Endothelial cell of umbilical vein (primary cell): ENCODE measurements around the gene TUBA3D. TPM values are rescaled to one million over a fixed set of nuclear protein-coding genes. Genes with fewer than 3 reads are reported as not detected.
"Not testable (repeated sequence)": the region's sequence is repeated elsewhere in the genome, so short reads cannot be mapped to it uniquely, and the experiment has no call there.

Experiments
- BruUV-seq: library from RNA; stranded (reverse); fragments of 400-500 nt; replicated peaks from 2 replicates; lab custom pipeline; 2021; lab: Mats Ljungman, UMichigan
- CTCF ChIA-PET: fragments of 300-600, 350-600 bp; sonication (Branson Sonifier 250); formaldehyde crosslinking; loops from one replicate; lab custom pipeline; 2021; ENCODE audit warnings: antibody characterized with exemption, inconsistent platforms; lab: Charles Lee
- POLR2A ChIA-PET: fragments of 300-600, 350-600 bp; sonication (Branson Sonifier 250); formaldehyde crosslinking; loops from one replicate; lab custom pipeline; 2021; ENCODE audit warnings: antibody characterized with exemption, inconsistent platforms; lab: Charles Lee
- DNase-seq: peaks from one replicate; pipeline ENCODE4 v3.0.0-alpha.2; 2011; ENCODE audit warnings: low read depth, low spot score
- FAIRE-seq: peaks from 2 replicates; lab custom pipeline; 2011; peaks lifted over from hg19 to GRCh38; lab: Jason Lieb, UNC
- H2AFZ ChIP-seq: 2 replicates; pipeline ENCODE4 v1.6.0; 2012; ENCODE audit warnings: low read depth, low read length, control low read depth, inconsistent platforms
- H3K27ac ChIP-seq: 2 replicates; pipeline ENCODE4 v1.5.1; 2011; ENCODE audit warnings: low read depth, mild to moderate bottlenecking, control low read depth, low read length, moderate library complexity; ENCODE audit not compliant: insufficient read depth
- H3K27me3 ChIP-seq, 2 experiments: 2 replicates each; pipeline versions ENCODE4 v1.6.0 to v1.6.1; 2011; ENCODE audit warnings: low read length in 2 of 2, mixed read lengths in 1 of 2; ENCODE audit not compliant: control insufficient read depth in 2 of 2, insufficient read depth in 2 of 2
- H3K36me3 ChIP-seq, 2 experiments: 2 replicates in 1 of 2; 3 replicates in 1 of 2; pipeline ENCODE4 v1.5.1; 2011; ENCODE audit warnings: low read length in 2 of 2, mild to moderate bottlenecking in 1 of 2, moderate library complexity in 1 of 2; ENCODE audit not compliant: control insufficient read depth in 2 of 2, insufficient read depth in 2 of 2; ENCODE audit errors: extremely low read depth in 1 of 2
- H3K4me1 ChIP-seq: 3 replicates; pipeline ENCODE4 v1.5.1; 2011; ENCODE audit warnings: mild to moderate bottlenecking, low read length; ENCODE audit not compliant: control insufficient read depth, insufficient read depth; ENCODE audit errors: extremely low read depth
- H3K4me2 ChIP-seq: 2 replicates; pipeline ENCODE4 v1.6.1; 2011; ENCODE audit warnings: low read length, control low read depth, mixed read lengths; ENCODE audit not compliant: insufficient read depth
- H3K4me3 ChIP-seq, 3 experiments: fragments of 200-600 bp in 1 of 3; sonication (generic), shearing (Covaris generic) in 1 of 3; replicated peaks in 1 of 3; 2 replicates each; pipeline ENCODE4 v1.5.1; 2011 to 2016; ENCODE audit warnings: control low read depth in 3 of 3, low read length in 3 of 3, mild to moderate bottlenecking in 2 of 3, inconsistent platforms in 1 of 3, low read depth in 1 of 3, moderate library complexity in 1 of 3; ENCODE audit not compliant: insufficient read depth in 1 of 3
- H3K79me2 ChIP-seq: 2 replicates; pipeline ENCODE4 v1.6.0; 2012; ENCODE audit warnings: low read length, inconsistent platforms; ENCODE audit not compliant: control insufficient read depth, insufficient read depth
- H3K9ac ChIP-seq: replicated peaks from 2 replicates; pipeline ENCODE3; 2011; ENCODE audit warnings: low read length, control low read depth; ENCODE audit not compliant: insufficient read depth; ENCODE audit errors: extremely low read depth
- H3K9me1 ChIP-seq: replicated peaks from 3 replicates; pipeline ENCODE4 v1.6.0; 2011; ENCODE audit warnings: mild to moderate bottlenecking, low read length; ENCODE audit not compliant: control insufficient read depth, insufficient read depth; ENCODE audit errors: extremely low read depth
- H3K9me3 ChIP-seq: replicated peaks from 2 replicates; pipeline ENCODE4 v1.5.1; 2012; ENCODE audit warnings: low read length, inconsistent platforms; ENCODE audit not compliant: control insufficient read depth, insufficient read depth
- H4K20me1 ChIP-seq: replicated peaks from 2 replicates; pipeline ENCODE3; 2011; ENCODE audit warnings: mild to moderate bottlenecking, low read length; ENCODE audit not compliant: control insufficient read depth, insufficient read depth; ENCODE audit errors: extremely low read depth
- dilution Hi-C: fragments of 300-500 bp; cut with MboI; formaldehyde crosslinking; loops from one replicate; pipeline ENCODE4 v1.15.0; 2019; ENCODE audit warnings: low sequenced_read_pairs; ENCODE audit not compliant: extremely low pct_ligation_motif_present
- intact Hi-C: fragments of 100-400 bp; cut with micrococcal nuclease; formaldehyde crosslinking; loops from one replicate; pipeline ENCODE4 v1.10.0; 2022
- polyA plus RNA-seq, 4 experiments: library from polyadenylated mRNA; depleted of rRNA in 3 of 4; stranded (reverse) in 3 of 4; unstranded in 1 of 4; fragments of >200 nt; gene quantifications; 2 replicates each; pipeline versions ENCODE4 v1.2.1 to v1.2.3, GENCODE V29; 2011 to 2012; ENCODE audit warnings: missing spikeins in 1 of 4
- total RNA-seq: library from RNA; stranded (reverse); gene quantifications from 2 replicates; pipeline ENCODE4 v1.2.3, GENCODE V29; 2021

The TUBA3D gene
- total and polyA plus RNA-seq, 2 donors (not counting 3 experiments of a cell fraction or from before 2014, with no cell fraction given) = not detected

DNA sequence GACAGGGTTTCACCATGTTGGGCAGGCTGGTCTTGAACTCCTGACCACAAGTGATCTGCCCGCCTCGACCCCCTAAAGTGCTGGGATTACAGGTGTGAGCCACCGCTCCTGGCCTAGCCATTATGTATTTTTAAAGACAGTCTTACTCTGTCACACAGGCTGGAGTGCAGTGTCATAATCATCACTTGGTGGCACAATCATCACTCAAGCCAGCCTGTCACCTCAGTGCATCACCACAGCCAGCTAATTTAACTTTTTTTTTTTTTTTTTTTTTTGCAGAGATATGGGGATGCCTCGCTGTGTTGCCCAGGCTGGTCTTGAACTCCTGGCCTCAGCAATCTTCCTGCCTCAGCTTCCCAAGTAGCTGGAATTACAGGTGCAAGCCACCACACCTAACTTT, 27.7 kb downstream of the TUBA3D start:
- H4K20me1 ChIP-seq, H3K4me1 ChIP-seq, H3K4me2 ChIP-seq, H3K9me3 ChIP-seq, DNase-seq, FAIRE-seq, H3K4me3 ChIP-seq, H2AFZ ChIP-seq, BruUV-seq, H3K9ac ChIP-seq, intact Hi-C loops, POLR2A ChIA-PET, H3K79me2 ChIP-seq, H3K27me3 ChIP-seq, dilution Hi-C loops, H3K9me1 ChIP-seq, H3K27ac ChIP-seq: not testable (repeated sequence)
- H3K36me3 ChIP-seq = peaks cover 0 to 19% of the 10 kb centered on the region in 2 experiments
- CTCF ChIA-PET = interaction anchor here (1.0 to 2.5 kb wide), 2 partner anchors 10 to 169 kb away, joined by 3 to 20 read pairs; partner anchors contain the start of gene MZT2A

DNA sequence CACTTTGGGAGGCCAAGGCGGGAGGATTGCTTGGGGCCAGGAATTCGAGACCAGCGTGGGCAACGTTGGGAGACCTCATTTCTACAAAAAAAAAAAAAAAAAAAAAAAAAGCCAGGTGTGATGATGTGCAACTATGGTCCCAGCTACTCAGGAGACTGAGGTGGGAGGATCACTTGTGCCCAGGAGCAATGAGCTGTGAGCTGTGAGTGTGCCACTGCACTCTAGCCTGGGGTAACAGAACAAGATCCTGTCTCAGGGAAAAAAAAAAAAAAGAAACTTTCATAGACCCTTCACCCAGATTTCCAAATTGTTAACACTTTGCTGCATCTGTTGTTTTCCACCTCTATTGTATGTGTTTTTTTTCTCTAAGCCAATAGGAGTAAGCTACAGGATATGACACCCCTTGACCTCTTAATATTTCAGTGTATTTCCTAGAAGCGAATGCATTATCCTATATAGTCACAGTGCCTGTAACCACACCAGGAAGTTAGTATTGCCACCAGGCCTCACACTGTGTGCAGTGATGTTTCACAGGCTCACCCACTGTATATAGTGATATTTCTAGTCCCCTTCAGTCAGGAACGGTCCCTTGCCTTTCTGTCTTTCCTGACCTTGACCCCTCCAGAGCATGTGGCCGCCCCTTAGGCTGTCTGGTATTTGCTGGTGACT, 28.3 kb downstream of the TUBA3D start:
- H3K4me3 ChIP-seq, H3K27ac ChIP-seq, H3K9ac ChIP-seq, H3K27me3 ChIP-seq, H3K4me2 ChIP-seq, DNase-seq, H3K9me3 ChIP-seq, intact Hi-C loops, BruUV-seq, dilution Hi-C loops, H3K4me1 ChIP-seq, POLR2A ChIA-PET, H2AFZ ChIP-seq, H3K9me1 ChIP-seq, H3K79me2 ChIP-seq, H4K20me1 ChIP-seq: not testable (repeated sequence)
- CTCF ChIA-PET = interaction anchor here (0.6 to 2.5 kb wide), 2 partner anchors 11 to 84 kb away, joined by 3 to 20 read pairs; partner anchors contain the start of gene MZT2A
- H3K36me3 ChIP-seq = peaks cover 0 to 24% of the 10 kb centered on the region in 2 experiments
- peak; percentile 93 for FAIRE-seq
